Lung (tissue), 12 donors: ENCODE results near the gene AUH. TPM values are rescaled to one million over a fixed set of nuclear protein-coding genes. Genes with fewer than 3 reads are reported as not detected.

ENCODE experiments used
- ATAC-seq: fragments of 200-7000 bp; cut with Tn5 transposase; one replicate; pipeline ENCODE4 v1.9.1; 2020; ENCODE audit warnings: moderate number of reproducible peaks; ENCODE audit not compliant: insufficient read depth, low FRiP score
- DNase-seq, 3 donors: peaks; one replicate each; pipeline ENCODE4 v3.0.0-alpha.2; 2013 to 2017
- H3K27ac ChIP-seq, 2 donors: one replicate each; pipeline ENCODE4 v1.5.1; 2013; ENCODE audit warnings: mild to moderate bottlenecking in 2 of 2, moderate library complexity in 2 of 2, control low read depth in 1 of 2, inconsistent platforms in 1 of 2, low read depth in 1 of 2, low read length in 1 of 2
- H3K27me3 ChIP-seq, 3 donors: one replicate each; pipeline ENCODE4 v1.5.1; 2013; ENCODE audit warnings: low read length in 2 of 3; ENCODE audit not compliant: control insufficient read depth in 3 of 3, insufficient read depth in 3 of 3
- H3K36me3 ChIP-seq, 4 donors: one replicate each; pipeline ENCODE4 v1.5.1; 2013; ENCODE audit warnings: low read length in 4 of 4, mild to moderate bottlenecking in 1 of 4, moderate library complexity in 1 of 4; ENCODE audit not compliant: control insufficient read depth in 4 of 4, insufficient read depth in 4 of 4
- H3K4me1 ChIP-seq, 5 donors: one replicate each; pipeline ENCODE4 v1.5.1; 2013; ENCODE audit warnings: low read length in 5 of 5, mild to moderate bottlenecking in 2 of 5, moderate library complexity in 1 of 5; ENCODE audit not compliant: control insufficient read depth in 5 of 5, insufficient read depth in 5 of 5
- H3K4me3 ChIP-seq: one replicate; pipeline ENCODE4 v1.5.1; 2013; ENCODE audit warnings: mild to moderate bottlenecking, control low read depth, moderate library complexity
- H3K9ac ChIP-seq, 2 donors: one replicate each; pipeline ENCODE4 v1.5.1; 2013; ENCODE audit warnings: low read length in 2 of 2, control low read depth in 1 of 2; ENCODE audit not compliant: insufficient read depth in 1 of 2
- H3K9me3 ChIP-seq, 4 donors: one replicate each; pipeline ENCODE4 v1.5.1; 2013; ENCODE audit warnings: low read length in 3 of 4, mild to moderate bottlenecking in 1 of 4, moderate library complexity in 1 of 4; ENCODE audit not compliant: control insufficient read depth in 4 of 4, insufficient read depth in 3 of 4
- CTCF ChIP-seq: IDR thresholded peaks from 2 replicates; pipeline ENCODE4 v1.5.1; 2012; ENCODE audit warnings: mild to moderate bottlenecking; ENCODE audit errors: control extremely low read depth, extremely low read depth
- WGBS, 2 donors: extraction: QIAGEN DNeasy Blood & Tissue Kit; methylation state at CpG; one replicate each; pipeline ENCODE4 v1.1.7; 2013; 5-methylcytosine and 5-hydroxymethylcytosine counted together
- polyA plus RNA-seq, 2 donors: library from polyadenylated mRNA; stranded (reverse); fragments of 200-250 nt; gene quantifications; one replicate each; pipeline ENCODE4 v1.2.1, GENCODE V29; 2013
- total RNA-seq, 2 donors: library from RNA; depleted of rRNA in 1 of 2; stranded (reverse); fragments of >200 nt in 1 of 2; gene quantifications; one replicate each; pipeline ENCODE4 v1.2.1, GENCODE V29; 2014 to 2021
- donor health status: control.
- donor health status: control.
- donor health status: Bipolar disorder and iron deficiency.
- donor health status: healthy.
- donor health status: DM: yes; HTN: yes; CAD: no.

The AUH gene
- total and polyA plus RNA-seq, 4 donors: 10.5 to 76.8 (median 16.2) TPM

DNA sequence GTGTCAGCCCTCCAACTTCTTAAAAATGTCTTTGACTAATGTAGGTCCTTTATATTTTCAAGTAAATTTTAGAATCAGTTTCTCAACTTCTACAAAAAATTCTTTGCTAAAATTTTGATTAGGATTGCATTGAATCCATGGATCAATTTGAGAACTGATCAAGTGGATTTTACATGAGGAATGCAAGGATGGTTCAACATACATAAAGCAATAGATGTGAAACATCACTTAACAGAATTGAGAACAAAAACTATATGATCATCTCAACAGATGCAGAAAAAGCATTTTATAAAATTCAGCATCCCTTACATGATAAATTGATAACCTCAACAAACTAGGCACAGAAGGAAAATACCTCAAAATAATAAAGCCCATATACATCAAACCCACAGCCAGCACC is 190.8 kb downstream of the AUH start:
- DNase-seq: no peak
- Histone ChIP-seq H3K27me3 (no peaks in the 10 kb centered on the region), H3K4me3 (no peak overlapping the region), H3K27ac (no peak overlapping the region), H3K9me3 (peaks cover 0 to 6% (median 0%) of the 10 kb centered on the region in 4 donors), H3K9ac (no peak overlapping the region), H3K36me3 (no peaks in the 10 kb centered on the region), H3K4me1 (peaks cover 0 to 3% (median 0%) of the 10 kb centered on the region in 5 donors)
- no peak for ATAC-seq
- no peak for TF ChIP-seq CTCF

DNA sequence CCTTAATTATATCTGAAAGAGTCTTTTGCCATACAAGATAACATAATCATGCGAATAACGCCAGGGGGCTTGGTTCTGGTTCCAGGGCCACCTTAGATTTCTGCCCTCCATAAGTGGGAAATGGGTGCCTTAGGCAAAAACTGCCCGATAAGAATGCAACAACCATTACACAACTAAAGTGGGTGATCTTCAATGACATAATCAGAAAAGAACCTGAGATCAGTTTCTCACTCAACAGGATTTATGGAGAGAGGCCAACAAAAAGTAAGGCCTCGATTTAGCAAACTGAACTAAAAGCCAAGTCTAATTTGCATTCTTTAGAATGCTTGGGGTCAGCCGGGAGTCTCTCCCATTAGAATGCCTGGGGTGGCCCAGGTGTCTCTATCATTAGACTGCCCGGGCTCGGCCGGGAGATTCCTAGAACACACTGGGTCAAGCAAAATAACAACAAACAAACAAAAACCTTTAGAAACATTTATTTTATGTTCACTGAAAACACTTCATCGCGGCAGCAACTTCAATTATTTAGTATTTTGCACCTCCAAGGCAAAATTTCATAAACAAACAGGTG is 194.8 kb downstream of the AUH start:
- no peak overlapping the region for H3K9ac ChIP-seq
- peaks cover 0 to 6% (median 0%) of the 10 kb centered on the region in 4 donors for H3K9me3 ChIP-seq
- ATAC-seq (no peak), DNase-seq (peak in 1 of 3 donors; percentile 36)
- peaks cover 0 to 15% (median 6%) of the 10 kb centered on the region in 5 donors for H3K4me1 ChIP-seq
- no peak overlapping the region for H3K27ac ChIP-seq
- TF ChIP-seq CTCF: no peak
- H3K36me3 ChIP-seq: no peaks in the 10 kb centered on the region
- WGBS, 2 donors: 76 to 84% methylated on average over 10 of the region's 10 CpGs
- H3K4me3 ChIP-seq: no peak overlapping the region
- H3K27me3 ChIP-seq: no peaks in the 10 kb centered on the region

DNA sequence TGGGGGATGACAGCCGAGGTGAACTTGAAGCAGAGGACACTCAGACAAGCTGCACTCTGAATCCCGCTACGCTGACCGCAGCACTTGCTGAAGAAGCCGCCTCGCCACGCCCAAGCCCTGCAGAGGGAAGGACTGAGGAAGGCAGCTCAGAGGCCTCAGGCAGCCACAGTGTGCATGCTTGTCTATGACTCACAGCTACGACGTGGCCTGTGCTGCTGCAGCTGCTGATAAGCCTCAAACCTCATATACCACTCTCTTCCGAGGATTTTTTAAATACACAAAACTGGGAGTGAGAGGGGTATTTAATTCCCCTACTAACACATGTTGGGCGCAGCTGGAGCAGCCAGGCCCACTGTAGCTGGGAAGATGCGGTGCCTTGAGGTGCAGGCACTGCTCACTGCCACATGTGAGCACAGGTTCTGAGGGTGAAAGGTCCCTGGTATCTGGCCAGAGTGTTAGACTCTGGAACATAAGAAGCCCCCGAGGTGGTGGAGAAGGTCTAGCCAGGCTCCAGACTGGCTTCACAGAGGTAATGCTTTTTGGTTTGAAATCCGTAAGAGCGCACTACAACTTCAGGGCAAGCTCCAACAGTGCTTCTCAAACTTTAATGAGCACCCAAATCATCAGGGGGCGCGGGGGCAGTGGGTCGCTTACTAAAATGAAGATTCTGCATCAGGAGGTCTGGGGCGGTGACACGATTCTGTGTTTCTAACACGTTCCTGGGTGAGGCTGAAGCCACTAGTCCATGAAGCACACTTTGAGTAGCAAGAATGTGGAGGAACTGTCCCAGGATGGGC is 196.8 kb downstream of the AUH start:
- 63 to 66% methylated on average over 21 of the region's 21 CpGs for WGBS, 2 donors
- DNase-seq (peak in 2 of 3 donors; percentile 35 to 44), ATAC-seq (peak; percentile 69)
- H3K9ac ChIP-seq: no peak overlapping the region
- H3K4me3 ChIP-seq: no peak overlapping the region
- peak overlapping the region in 1 of 2 donors; percentile 32 for H3K27ac ChIP-seq
- no peaks in the 10 kb centered on the region for H3K27me3 ChIP-seq
- no peaks in the 10 kb centered on the region for H3K9me3 ChIP-seq
- H3K4me1 ChIP-seq: peaks cover 0 to 15% (median 6%) of the 10 kb centered on the region in 5 donors
- no peak for TF ChIP-seq CTCF
- H3K36me3 ChIP-seq: no peaks in the 10 kb centered on the region

Other genes with a start within 250 kb of the AUH start
- 10 to 100 TPM; 37.0 to 59.9 TPM for gene NFIL3, start 61.9 kb upstream of the AUH start, total RNA-seq
- gene NFIL3, start 61.9 kb upstream of the AUH start, polyA plus RNA-seq: 10 to 100 TPM; 13.1 to 75.3 TPM